Activated CD4-positive, CD25-positive, alpha-beta regulatory T cell treated with anti-CD3 and anti-CD28 coated beads, Interleukin-2, amount 50 U/mL, for 16 hours (primary cell): ENCODE results near the gene RPS6KL1.
"Not testable (repeated sequence)": the region's sequence is repeated elsewhere in the genome, so short reads cannot be mapped to it uniquely, and the experiment has no call there.

ENCODE experiments used
- DNase-seq: peaks from one replicate; pipeline ENCODE4 v3.0.0-alpha.2; 2020; ENCODE audit warnings: low read depth, low spot score

Gene RPS6KL1

DNA sequence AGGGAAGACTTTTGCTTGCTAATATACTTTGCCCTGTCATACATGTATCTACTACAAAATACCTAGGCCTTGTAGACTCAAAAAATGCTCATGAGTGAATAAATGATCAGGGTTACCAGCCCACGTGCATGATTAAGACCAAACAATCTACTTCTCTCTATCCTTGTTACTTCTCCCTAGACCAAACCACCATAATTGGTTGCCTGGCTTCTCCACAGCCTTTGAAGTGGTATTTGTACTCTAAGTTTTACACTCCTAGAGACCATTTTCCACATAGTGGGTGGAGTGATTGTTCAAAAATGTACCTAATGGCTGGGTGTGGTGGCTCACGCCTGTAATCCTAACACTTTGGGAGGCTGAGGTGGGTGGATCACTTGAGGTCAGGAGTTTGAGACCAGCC is 14.1 kb upstream of the RPS6KL1 start:
- DNase-seq, result no peak

DNA sequence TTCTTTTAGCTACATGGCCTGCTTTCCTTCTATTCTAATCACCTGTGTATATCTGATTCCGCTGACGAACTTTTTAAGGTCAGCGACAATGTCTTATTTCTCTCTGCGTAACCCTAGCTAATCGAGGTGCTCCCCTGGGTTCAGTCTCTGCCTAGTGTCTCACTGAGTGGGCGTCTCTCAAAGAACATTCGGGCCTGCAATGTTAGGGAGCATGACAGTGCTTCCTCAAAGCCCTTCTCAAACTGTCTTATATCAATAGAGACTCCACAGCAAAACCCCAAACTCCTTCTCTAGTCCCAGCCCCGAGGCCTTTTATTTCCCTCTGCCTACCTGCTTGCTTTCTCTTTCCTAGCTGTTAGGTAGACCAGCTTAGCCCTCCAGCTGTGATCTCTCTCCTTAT is 13.7 kb upstream of the RPS6KL1 start:
- no peak for DNase-seq

DNA sequence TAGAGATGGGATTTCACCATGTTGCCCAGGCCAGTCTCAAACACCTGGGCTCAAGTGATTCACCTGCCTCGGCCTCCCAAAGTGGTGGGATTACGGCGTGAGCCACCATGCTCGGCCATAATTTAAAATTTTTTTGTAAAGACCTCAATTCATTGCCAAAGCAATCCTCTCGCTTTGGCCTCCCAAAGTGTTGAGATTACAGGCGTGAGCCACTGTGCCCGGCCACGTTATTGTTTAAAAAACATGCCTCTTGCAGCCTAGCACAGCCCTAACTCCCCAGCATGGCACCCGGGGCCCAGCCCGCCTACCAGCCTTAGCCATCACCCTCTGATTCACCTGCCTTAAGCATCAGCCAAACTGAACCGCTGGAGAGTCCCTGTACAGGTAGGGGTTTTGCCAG is 13.1 kb upstream of the RPS6KL1 start:
- DNase-seq, result no peak

- no peak for DNase-seq
These were observed 12.3 kb upstream of the RPS6KL1 start for GRCh38 chr14:74935360-74935680.

DNA sequence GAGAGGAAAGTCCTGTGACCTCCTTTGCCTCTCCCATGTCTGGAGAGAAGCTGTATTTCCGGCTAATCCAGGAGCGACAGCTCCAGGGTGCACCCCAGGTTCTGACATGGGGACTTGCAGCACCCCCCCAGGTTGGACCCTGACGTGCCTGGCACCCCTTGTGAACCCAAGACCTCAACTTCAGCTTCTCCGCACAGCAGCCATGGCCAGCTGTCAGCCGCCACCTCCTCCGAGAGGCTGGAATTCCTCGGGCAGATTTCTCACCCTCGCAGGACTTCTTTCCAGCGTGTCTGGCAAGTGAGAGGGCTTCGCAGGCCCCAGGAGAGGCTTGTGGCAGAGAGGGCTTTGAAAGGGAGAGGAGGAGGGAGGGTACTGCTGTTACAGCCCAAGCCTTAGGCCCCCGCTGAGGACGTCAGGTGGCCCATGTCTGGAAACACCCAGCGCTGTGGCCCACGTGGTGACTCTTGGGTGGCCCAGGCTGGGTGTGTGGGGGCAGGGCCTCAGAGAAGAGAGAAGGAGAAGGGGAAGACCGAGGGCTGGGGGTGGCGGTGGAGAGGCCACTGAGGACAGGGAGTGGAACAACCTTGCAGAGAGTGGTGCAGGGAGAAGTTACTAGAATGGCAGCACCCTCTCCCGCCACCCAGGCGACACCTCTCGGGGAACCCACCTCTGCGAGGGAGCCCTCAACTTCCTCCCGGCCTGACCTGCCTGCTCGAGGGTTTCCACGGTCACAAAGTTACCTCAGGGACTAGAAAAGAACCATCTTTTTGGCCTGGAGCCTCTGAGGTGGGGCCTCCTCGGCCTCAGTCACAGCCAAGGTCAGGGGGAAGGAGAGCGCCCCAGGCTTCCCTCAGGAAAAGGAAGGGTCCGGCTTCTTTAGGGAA is 11.7 kb upstream of the RPS6KL1 start:
- no peak for DNase-seq

GRCh38 chr14:74934041-74934440 is 11.0 kb upstream of the RPS6KL1 start:
- no peak for DNase-seq

DNA sequence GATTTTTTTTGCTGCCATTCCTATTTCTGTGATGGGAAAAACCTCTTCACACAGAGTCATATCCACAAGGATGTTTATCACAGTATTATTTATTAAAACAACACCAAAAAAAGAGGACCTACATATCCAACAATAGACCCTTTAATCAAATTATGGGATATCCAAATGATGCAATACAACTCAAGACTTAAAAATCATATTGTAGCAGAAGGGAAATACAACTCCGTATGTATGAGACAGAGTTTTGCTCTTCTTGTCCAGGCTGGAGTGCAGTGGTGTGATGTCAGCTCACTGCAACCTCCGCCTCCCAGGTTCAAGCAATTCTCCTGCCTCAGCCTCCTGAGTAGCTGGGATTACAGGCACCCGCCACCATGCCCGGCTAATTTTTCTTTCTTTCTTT is 9.9 kb upstream of the RPS6KL1 start:
- DNase-seq, result not testable (repeated sequence)

DNA sequence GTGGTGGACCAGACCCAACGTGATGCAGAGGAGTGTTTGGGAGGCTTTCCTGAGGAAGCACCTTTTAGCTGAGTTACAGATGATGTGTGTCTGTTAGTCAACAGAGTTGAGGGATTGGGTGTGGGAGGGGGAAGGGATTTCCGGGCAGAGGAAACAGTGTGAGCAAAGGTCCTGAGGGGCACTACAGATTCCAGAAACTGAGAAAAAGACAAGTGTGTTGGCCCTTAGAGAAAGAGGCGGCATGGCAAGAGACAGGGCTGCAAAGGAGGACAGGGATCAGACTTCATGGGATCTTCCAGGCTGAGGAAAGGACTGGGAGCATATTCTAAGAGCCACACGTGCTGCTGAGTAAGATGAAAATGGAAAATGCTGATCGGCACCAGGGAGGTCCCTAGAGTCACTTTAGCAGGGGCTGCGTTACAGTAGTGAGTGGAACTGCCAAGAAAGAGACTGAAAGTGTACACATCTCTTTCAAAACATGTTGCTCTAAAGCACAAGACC is 9.4 kb upstream of the RPS6KL1 start:
- DNase-seq, result no peak

- DNase-seq, result not testable (repeated sequence)
These were observed 8.7 kb upstream of the RPS6KL1 start for GRCh38 chr14:74931744-74932143.

DNA sequence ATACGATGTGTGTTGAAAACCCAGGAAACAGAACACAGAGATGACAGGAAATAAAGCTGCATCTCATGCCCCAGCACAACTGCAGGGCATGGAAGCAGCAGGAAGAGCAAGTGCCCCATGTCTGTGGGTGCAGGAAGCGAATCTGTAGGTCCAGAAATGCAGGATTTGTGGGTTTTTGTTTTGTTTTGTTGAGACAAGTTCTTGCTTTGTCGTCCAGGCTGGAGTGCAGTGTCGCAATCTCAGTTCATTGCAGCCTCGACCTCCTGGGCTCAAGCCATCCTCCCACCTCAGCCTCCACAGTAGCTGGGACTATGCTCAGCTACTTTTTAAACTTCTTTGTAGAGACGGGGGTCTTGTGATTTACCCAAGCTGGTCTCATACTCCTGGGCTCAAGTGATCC is 6.2 kb upstream of the RPS6KL1 start:
- no peak for DNase-seq

GRCh38 chr14:74927225-74927624 is 4.2 kb upstream of the RPS6KL1 start:
- no peak for DNase-seq

DNA sequence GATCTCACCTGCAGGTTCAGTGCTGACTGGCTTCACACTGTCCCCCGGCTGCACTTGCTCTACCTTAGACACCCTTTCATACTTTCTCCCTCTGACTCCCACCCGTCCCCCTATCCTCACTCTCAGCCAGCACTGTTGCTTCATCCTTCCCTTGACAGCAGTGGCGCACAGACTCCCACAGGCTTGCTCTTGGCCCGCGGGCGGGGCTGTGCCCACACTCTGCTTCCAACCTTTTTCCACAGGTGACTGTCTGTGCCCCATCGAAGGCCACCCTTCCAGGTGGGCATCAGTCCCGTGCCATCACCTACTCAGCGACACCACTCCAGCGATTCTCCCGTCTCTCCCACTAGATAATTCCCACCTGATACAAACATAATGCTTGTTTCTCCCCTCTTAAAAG is 1.0 kb upstream of the RPS6KL1 start:
- no peak for DNase-seq

DNA sequence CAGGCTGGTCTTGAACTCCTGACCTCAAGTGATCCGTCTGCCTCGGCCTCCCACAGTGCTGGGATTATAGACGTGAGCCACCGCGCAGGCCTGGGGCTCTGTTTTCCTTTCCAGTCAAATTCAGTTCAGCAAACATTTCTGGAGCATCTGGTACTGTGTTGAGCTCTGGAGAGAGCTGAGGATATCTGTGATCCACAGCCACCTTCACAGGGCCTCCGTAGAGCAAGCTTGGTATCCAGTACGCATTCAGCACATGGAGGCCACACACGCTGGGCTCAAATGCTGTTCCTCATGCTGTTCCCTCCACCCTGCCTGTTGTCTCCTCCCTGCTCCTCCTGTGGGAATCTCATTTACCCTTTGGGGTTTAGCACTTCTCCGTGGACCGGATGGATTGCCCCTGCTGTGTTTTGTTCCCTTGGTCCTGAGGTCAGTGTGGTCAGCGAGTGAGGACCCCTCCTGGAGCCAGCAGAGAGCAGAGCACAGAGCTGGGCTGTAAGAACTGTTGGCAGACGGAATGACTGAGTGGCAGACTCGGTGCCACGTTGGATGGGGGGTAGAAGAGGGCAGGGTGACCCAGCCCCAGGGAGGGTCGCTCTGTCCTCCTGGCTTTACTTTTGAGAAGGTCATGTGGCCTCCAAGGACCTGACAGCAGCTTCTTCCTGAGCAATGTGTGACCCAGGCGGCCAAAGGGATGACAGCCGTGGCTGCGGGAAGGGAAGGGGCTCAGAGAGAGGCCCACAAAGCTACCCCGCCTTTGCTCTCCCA is 891 bp downstream of the RPS6KL1 start:
- no peak for DNase-seq

- DNase-seq, result no peak
These were observed 1.9 kb downstream of the RPS6KL1 start for GRCh38 chr14:74921053-74921620.

DNA sequence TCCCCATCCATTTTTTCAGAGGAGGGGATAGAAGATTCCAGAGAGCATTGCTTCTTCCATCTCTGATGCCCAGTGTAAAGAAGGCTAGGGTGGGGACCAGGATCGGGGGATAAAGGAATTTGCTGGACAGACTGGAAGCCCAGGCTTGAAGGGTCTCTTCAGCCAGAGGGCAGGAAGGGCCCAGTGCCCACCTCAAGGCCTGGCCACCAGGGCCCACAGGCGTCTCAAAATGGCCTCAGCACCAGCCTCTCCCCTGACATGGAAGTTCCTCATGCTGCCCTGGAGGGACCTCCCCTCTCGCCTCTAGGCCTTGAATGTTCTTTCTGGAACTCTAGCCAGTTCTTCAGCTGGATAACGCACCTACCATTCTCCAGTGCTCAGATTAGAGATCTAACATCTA is 2.8 kb downstream of the RPS6KL1 start:
- no peak for DNase-seq

DNA sequence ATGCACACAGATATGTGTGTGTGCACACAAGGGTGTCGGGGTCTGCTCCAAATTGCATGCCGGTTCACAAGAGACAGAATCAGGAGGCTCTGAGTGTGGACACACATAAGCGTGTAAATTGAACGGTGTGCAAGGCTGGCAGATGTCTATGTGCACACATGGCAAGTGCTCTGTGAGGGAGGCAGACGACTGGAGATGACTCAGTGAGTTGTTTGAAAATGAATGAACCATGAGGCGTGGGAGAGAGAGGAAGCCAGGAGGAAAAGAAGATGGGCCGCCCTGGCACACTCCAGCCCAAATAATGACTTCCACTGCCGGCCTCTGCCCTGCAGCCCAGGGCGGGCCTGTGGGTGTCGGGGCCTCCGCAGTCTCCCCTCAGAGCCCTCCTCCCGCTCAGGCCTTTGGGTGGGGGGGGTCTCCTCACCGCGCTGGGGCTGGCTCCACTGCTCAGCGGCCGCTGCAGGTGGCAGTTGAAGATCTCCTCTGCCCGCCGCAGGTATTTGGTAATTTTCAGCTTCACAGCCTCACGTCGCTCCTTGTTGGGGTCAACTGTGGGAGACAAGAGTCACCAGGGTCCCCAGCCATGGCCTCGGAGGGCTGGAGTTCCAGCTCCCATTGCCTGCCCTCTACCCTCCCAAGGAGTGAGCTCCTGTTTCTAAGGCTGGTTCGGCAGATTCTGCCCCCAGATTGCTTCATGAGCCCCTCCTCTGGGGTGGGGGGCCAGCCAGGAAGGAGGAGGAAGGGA is 3.5 kb downstream of the RPS6KL1 start:
- no peak for DNase-seq

DNA sequence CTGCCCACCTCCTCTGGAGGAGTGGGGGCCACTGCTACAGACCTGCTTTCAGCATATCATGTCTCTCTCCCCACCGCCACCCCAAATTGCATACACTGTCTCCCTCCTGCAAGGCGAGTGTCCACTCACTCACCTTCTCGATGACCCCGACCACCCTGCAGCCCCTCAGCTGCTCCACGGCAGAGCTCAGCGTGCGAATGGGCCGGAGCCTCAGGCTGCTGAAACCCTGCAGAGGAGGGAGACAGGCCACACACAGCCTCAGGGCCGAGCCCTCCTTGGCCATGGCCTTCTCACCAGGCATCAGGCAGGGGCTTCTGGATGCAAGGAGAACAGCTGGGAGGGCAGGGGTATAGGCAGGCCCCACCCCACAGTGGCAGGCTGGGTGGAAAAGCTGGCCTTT is 4.7 kb downstream of the RPS6KL1 start:
- no peak for DNase-seq

GRCh38 chr14:74917646-74918081 is 5.4 kb downstream of the RPS6KL1 start:
- DNase-seq, result no peak

GRCh38 chr14:74917178-74917543 is 5.9 kb downstream of the RPS6KL1 start:
- no peak for DNase-seq

DNA sequence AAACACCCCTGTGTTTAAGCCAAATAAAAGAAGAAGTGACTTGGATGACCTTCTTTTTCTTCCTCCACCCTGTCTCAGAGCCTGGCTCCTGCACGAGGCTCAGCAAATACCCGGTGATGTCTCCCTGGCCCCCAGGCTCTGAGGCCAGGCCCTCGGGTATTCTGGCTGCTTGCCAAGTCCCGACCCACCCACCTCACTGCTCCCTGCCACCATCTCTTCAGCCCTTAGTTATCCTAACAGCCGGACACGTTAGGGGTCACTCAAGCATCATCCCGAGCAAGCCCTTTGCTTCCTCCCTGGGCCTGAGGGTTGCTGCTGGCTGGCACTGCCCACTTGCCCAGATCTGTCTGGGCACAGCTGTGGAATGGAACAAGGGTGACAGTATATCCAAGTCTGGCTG is 7.2 kb downstream of the RPS6KL1 start:
- DNase-seq, result no peak

GRCh38 chr14:74915426-74915825 is 7.6 kb downstream of the RPS6KL1 start:
- DNase-seq, result no peak
